CD4-positive, alpha-beta T cell (primary cell): ENCODE results near the gene AOAH. TPM values are rescaled to one million over a fixed set of nuclear protein-coding genes. Genes with fewer than 3 reads are reported as not detected.

Experiments
- ATAC-seq: fragments of 200-7000 bp; cut with Tn5 transposase; one replicate; pipeline ENCODE4 v1.10.0; 2022; ENCODE audit warnings: mild to moderate bottlenecking; ENCODE audit not compliant: poor library complexity
- CTCF ChIA-PET: fragments of 350-600 bp; sonication (Branson Sonifier 250); formaldehyde crosslinking; loops from one replicate; lab custom pipeline; 2021; ENCODE audit warnings: antibody characterized with exemption, inconsistent platforms; lab: Charles Lee
- POLR2A ChIA-PET: fragments of 350-600 bp; sonication (Branson Sonifier 250); formaldehyde crosslinking; loops from one replicate; lab custom pipeline; 2021; ENCODE audit warnings: antibody characterized with exemption, inconsistent platforms; lab: Charles Lee
- DNase-seq, 14 experiments: peaks; one replicate each; pipeline ENCODE4 v3.0.0-alpha.2; 2013 to 2020; ENCODE audit warnings: mixed read lengths in 2 of 14
- H3K27ac ChIP-seq, 2 donors: one replicate each; pipeline versions ENCODE4 v1.5.1 to v1.7.0; 2013; ENCODE audit warnings: low read length in 2 of 2, low read depth in 1 of 2, mild to moderate bottlenecking in 1 of 2
- H3K27me3 ChIP-seq, 2 experiments: 1 replicate in 1 of 2; 2 replicates in 1 of 2; pipeline versions ENCODE4 v1.6.1 to v1.7.0; 2013; ENCODE audit warnings: low read length in 2 of 2, control low read depth in 1 of 2, mild to moderate bottlenecking in 1 of 2, moderate library complexity in 1 of 2; ENCODE audit not compliant: insufficient read depth in 2 of 2, control insufficient read depth in 1 of 2
- H3K36me3 ChIP-seq: one replicate; pipeline ENCODE4 v1.6.1; 2013; ENCODE audit warnings: low read length, control low read depth; ENCODE audit not compliant: insufficient read depth
- H3K4me1 ChIP-seq: one replicate; pipeline ENCODE4 v1.6.1; 2013; ENCODE audit warnings: low read length, control low read depth; ENCODE audit not compliant: insufficient read depth
- H3K4me3 ChIP-seq: one replicate; pipeline ENCODE4 v1.5.1; 2013; ENCODE audit warnings: mild to moderate bottlenecking, low read length, moderate library complexity
- H3K9me3 ChIP-seq, 2 experiments: 1 replicate in 1 of 2; 2 replicates in 1 of 2; pipeline versions ENCODE4 v1.6.1 to v1.7.0; 2013; ENCODE audit warnings: low read length in 2 of 2, mild to moderate bottlenecking in 2 of 2, control low read depth in 1 of 2, moderate library complexity in 1 of 2; ENCODE audit not compliant: control insufficient read depth in 1 of 2, insufficient read depth in 1 of 2
- H3K27ac Mint-ChIP-seq: one replicate; pipeline ENCODE4 v1.8.0; 2020; ENCODE audit warnings: mixed read lengths
- H3K27me3 Mint-ChIP-seq: one replicate; pipeline ENCODE4 v1.8.0; 2021; ENCODE audit warnings: mixed read lengths
- H3K36me3 Mint-ChIP-seq: one replicate; pipeline ENCODE4 v1.8.0; 2021; ENCODE audit warnings: low read depth, mixed read lengths
- H3K4me1 Mint-ChIP-seq: one replicate; pipeline ENCODE4 v1.8.0; 2021; ENCODE audit warnings: low read depth, mixed read lengths
- H3K4me3 Mint-ChIP-seq: one replicate; pipeline ENCODE4 v1.8.0; 2020; ENCODE audit warnings: mild to moderate bottlenecking, mixed read lengths
- H3K9me3 Mint-ChIP-seq: one replicate; pipeline ENCODE4 v1.8.0; 2020; ENCODE audit warnings: mixed read lengths
- intact Hi-C, 2 experiments: fragments of 100-400 bp; cut with DNase I in 1 of 2; cut with micrococcal nuclease in 1 of 2; formaldehyde crosslinking; loops; one replicate each; pipeline versions ENCODE4 v1.15.1 to v1.9.0; 2023 to 2025; cut with DNase I, micrococcal nuclease
- total RNA-seq, 174 experiments: library from RNA in 2 of 174; stranded (reverse) in 2 of 174; gene quantifications; one replicate each; pipeline ENCODE4 v1.2.3 and lab custom pipeline; 2021 to 2026
- TF ChIP-seq, protein P1 (sequence below): fragments of 200-600 bp; IDR thresholded peaks from one replicate; pipeline ENCODE4 v1.8.0; 2022; ENCODE audit warnings: antibody characterized with exemption, mild to moderate bottlenecking

AOAH gene
- total RNA-seq, 2 experiments from 2014 or later = 27.5 to 30.3 TPM

DNA sequence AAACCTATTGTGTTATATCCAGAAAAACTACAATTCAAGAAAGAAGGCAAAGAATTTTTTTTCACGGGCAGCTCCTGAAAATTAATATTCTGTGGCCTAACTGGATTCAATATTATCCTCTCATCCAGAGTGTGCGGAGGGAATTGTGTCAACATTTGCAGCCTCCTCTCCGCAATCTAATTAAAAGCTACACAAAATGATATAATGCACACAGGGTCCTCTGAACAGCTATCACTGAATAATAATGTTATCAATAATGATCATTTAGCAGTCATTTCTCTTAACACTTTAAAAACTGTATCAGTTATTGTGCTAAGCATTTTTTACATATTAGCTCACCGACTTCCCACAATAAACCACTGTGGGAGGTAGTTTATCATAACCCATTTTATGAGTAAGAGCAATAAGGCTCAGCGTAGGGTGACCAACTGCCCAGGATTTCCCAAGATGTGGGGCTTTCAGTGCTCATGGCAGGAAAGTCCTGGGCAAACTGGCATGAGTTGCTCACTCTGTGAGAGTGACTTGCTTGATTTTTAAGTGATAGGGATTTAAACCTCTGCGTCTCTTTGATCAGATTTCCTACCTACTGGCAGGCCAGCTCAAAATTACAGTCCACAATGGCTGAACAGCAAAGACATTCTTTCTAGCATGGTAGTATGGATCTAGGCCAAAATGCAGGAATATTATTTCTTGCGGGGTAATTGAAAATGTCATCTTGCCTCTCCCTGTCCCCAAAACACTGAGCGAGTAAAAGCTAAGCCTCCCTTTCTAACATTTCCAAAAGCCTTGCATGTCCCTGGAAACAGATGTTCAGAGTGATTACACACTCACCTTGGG, 65.7 kb downstream of the AOAH start:
- Histone ChIP-seq H3K9me3 (no peaks in the 10 kb centered on the region), H3K4me3 (no peak overlapping the region), H3K36me3 (peaks cover 7% of the 10 kb centered on the region), H3K27ac (no peak overlapping the region), H3K4me1 (peaks cover 7% of the 10 kb centered on the region), H3K27me3 (no peaks in the 10 kb centered on the region)
- Mint-ChIP-seq H3K27me3 (no peaks in the 10 kb centered on the region), H3K27ac (no peak overlapping the region), H3K4me1 (peaks cover 32% of the 10 kb centered on the region), H3K36me3 (peaks cover 52% of the 10 kb centered on the region), H3K9me3 (no peaks in the 10 kb centered on the region), H3K4me3 (no peak overlapping the region)
- TF ChIP-seq, protein P1, sequence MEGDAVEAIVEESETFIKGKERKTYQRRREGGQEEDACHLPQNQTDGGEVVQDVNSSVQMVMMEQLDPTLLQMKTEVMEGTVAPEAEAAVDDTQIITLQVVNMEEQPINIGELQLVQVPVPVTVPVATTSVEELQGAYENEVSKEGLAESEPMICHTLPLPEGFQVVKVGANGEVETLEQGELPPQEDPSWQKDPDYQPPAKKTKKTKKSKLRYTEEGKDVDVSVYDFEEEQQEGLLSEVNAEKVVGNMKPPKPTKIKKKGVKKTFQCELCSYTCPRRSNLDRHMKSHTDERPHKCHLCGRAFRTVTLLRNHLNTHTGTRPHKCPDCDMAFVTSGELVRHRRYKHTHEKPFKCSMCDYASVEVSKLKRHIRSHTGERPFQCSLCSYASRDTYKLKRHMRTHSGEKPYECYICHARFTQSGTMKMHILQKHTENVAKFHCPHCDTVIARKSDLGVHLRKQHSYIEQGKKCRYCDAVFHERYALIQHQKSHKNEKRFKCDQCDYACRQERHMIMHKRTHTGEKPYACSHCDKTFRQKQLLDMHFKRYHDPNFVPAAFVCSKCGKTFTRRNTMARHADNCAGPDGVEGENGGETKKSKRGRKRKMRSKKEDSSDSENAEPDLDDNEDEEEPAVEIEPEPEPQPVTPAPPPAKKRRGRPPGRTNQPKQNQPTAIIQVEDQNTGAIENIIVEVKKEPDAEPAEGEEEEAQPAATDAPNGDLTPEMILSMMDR = no peak
- ChIA-PET POLR2A (interaction anchor here (1.7 to 2.0 kb wide), 2 partner anchors 17 to 19 kb away, joined by 5 to 9 read pairs; no protein-coding TSS in a partner anchor), CTCF (interaction anchor here (0.7 kb wide), 1 partner anchor 12 kb away, joined by 3 read pairs; no protein-coding TSS in a partner anchor)
- intact Hi-C loops = no loop called here
- DNase-seq (peak in 1 of 14 experiments; percentile 37), ATAC-seq (no peak)

DNA sequence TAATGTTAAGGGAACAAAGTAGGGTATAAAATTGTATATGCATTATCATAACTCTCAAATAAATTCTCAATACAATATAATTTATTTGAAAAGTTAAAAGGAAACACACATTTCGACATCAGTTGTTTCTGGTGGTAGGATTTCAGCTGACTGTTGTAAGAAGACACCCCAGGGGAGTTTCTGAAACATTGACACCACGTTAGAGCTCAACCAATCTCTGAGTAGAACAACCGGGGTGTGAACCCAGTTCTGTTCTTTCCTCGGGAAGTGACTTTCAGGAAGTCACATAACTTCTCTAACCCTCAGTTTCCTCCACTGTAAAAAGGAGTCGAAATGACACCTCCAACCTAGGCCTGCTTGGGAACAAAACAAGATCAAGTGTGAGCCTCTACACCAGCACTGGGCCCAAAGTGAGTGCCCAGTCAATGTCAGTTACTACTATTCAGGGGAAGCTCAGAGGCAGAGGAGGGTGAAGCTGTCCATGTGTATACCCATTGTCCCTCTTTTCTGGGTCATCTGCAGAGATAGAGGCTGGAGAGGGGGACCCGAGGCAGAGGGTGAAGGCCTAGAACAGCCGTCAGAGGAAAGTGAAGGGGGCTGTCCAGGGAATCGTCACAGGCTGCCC, 67.1 kb downstream of the AOAH start:
- Mint-ChIP-seq H3K27me3 (no peaks in the 10 kb centered on the region), H3K4me3 (no peak overlapping the region), H3K9me3 (no peaks in the 10 kb centered on the region), H3K27ac (no peak overlapping the region), H3K36me3 (peaks cover 62% of the 10 kb centered on the region), H3K4me1 (peaks cover 46% of the 10 kb centered on the region)
- H3K27me3 ChIP-seq = no peaks in the 10 kb centered on the region
- H3K36me3 ChIP-seq = peaks cover 7% of the 10 kb centered on the region
- no peak overlapping the region for H3K4me3 ChIP-seq
- TF ChIP-seq, protein P1 = no peak
- intact Hi-C loops = no loop called here
- peak overlapping the region in 1 of 2 donors; percentile 14 for H3K27ac ChIP-seq
- ChIA-PET CTCF (no interaction called here), POLR2A (interaction anchor here (2.0 kb wide), 1 partner anchor 16 kb away, joined by 5 read pairs; no protein-coding TSS in a partner anchor)
- no peaks in the 10 kb centered on the region for H3K9me3 ChIP-seq
- ATAC-seq = no peak
- H3K4me1 ChIP-seq = peaks cover 8% of the 10 kb centered on the region
- DNase-seq = peak in 1 of 14 experiments; percentile 60

DNA sequence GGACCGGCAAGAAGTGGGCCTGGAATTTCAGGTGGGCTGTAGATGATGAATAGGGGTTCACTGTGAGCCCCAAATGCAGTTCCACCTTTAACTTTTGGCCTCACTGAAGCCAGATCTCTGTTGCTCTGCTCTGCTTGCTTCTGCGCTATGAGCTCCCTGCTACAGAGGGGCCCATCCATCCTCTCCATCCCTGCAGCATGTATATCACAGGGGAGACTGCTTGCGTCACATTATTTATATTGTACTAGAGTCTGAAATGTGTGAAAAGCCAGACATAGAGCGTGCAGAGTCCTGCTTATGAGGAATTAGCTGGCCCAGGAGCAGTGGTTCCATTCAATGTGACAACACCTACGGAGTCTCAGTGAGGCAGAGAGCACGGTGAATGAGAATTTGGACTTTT, 69.9 kb downstream of the AOAH start:
- Histone ChIP-seq H3K36me3 (peaks cover 7% of the 10 kb centered on the region), H3K27ac (no peak overlapping the region), H3K27me3 (no peaks in the 10 kb centered on the region), H3K4me1 (peaks cover 8% of the 10 kb centered on the region), H3K9me3 (peaks cover 0 to 4% of the 10 kb centered on the region in 2 experiments), H3K4me3 (no peak overlapping the region)
- POLR2A ChIA-PET = interaction anchor here (1.1 to 3.3 kb wide), 2 partner anchors 15 to 16 kb away, joined by 3 to 13 read pairs; no protein-coding TSS in a partner anchor
- Mint-ChIP-seq H3K4me1 (peaks cover 52% of the 10 kb centered on the region), H3K27ac (peak overlapping the region; percentile 1), H3K4me3 (no peak overlapping the region), H3K36me3 (peaks cover 80% of the 10 kb centered on the region), H3K27me3 (no peaks in the 10 kb centered on the region), H3K9me3 (no peaks in the 10 kb centered on the region)
- ATAC-seq = no peak
- no peak for DNase-seq
- CTCF ChIA-PET = interaction anchor here (1.4 kb wide), 1 partner anchor 16 kb away, joined by 4 read pairs; no protein-coding TSS in a partner anchor
- intact Hi-C loops = no loop called here
- TF ChIP-seq, protein P1 = no peak
